H1 (cell line): ENCODE data around the gene SIRT5. TPM values are rescaled to one million over a fixed set of nuclear protein-coding genes. Genes with fewer than 3 reads are reported as not detected.

Experiments
- ASH2L ChIP-seq: fragments of 200-600, 300-600 bp; sonication (generic); IDR thresholded peaks from one replicate; pipeline ENCODE4 v1.7.1; 2017; ENCODE audit warnings: low read length
- CHD1 ChIP-seq: IDR thresholded peaks from 2 replicates; pipeline ENCODE4 v1.6.1; 2012; ENCODE audit warnings: low read depth, low read length, improper control_type of control experiment
- JUND ChIP-seq: IDR thresholded peaks from 2 replicates; pipeline ENCODE4 v1.6.1; 2011; ENCODE audit warnings: mild to moderate bottlenecking, improper control_type of control experiment, low read length
- KDM4A ChIP-seq: IDR thresholded peaks from one replicate; pipeline ENCODE4 v1.7.1; 2012; ENCODE audit warnings: low read depth, mild to moderate bottlenecking, moderate library complexity, low read length, inconsistent platforms; ENCODE audit not compliant: severe bottlenecking
- MAFK ChIP-seq: IDR thresholded peaks from 2 replicates; pipeline ENCODE4 v1.6.1; 2012; ENCODE audit warnings: low read depth, mild to moderate bottlenecking, improper control_type of control experiment, low read length
- NRF1 ChIP-seq: IDR thresholded peaks from 2 replicates; pipeline ENCODE4 v1.6.1; 2011; ENCODE audit warnings: mild to moderate bottlenecking, low read depth, low read length, improper control_type of control experiment
- SIRT6 ChIP-seq: IDR thresholded peaks from one replicate; pipeline ENCODE4 v1.7.1; 2012; ENCODE audit warnings: low read length, inconsistent platforms
- SP1 ChIP-seq: IDR thresholded peaks from 2 replicates; pipeline ENCODE4 v1.6.1; 2011; ENCODE audit warnings: low read depth, low read length
- YY1 ChIP-seq: IDR thresholded peaks from 2 replicates; pipeline ENCODE4 v1.6.1; 2011; ENCODE audit warnings: low read depth, mild to moderate bottlenecking, low read length
- polyA plus RNA-seq, 7 experiments: library from polyadenylated mRNA; depleted of rRNA in 3 of 7; stranded (reverse) in 5 of 7; unstranded in 2 of 7; fragments of >200 nt in 5 of 7; fragments of 200-250 nt in 2 of 7; gene quantifications; 1 replicate in 5 of 7; 2 replicates in 1 of 7; 4 replicates in 1 of 7; pipeline versions ENCODE4 v1.2.1 to v1.2.3, GENCODE V29; 2011 to 2013; ENCODE audit warnings: missing spikeins in 2 of 7, mixed read lengths in 2 of 7
- total RNA-seq: library from RNA; stranded (reverse); fragmentation: NEBNext Ultra II Directional; extraction: Animal tissue kit (Norgen Biotek cat#: 25700); gene quantifications from 2 replicates; pipeline ENCODE4 v1.2.1, GENCODE V29; 2021

SIRT5 gene
- total and polyA plus RNA-seq, 2 of the 8 experiments (the other 6 are each of a cell fraction or from before 2014, with no cell fraction given), result 7.4 to 14.7 TPM

DNA sequence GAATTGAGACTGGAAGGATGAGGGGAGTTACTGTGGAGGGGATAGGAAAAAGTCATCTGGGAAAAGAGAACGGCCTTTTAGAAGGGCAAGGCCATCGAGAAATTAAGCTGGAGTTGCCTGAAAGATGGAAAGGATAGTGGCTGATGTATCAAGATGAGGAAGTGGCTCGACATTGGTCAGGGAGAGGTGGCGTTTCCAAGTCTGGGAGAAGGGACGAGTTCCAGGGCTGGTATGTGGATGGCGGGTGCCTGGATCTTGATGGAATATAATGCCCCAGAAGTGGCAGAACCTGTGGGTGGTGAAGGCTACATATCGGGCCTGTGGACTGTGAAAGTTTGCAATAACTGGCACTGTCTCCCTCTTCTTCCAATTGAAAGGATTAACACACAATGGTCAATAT, 2.2 kb upstream of the SIRT5 start (continued):
- TF ChIP-seq ASH2L (no peak), YY1 (no peak), NRF1 (no peak), MAFK (no peak), SIRT6 (no peak), CHD1 (no peak), SP1 (no peak), JUND (no peak), KDM4A (no peak)
- TF ChIP-seq, all 59 proteins: peak for 0
